Activated CD4-positive, alpha-beta T cell treated with anti-CD3 and anti-CD28 coated beads, Interleukin-2, amount 10 ng/mL, durations not matched to agents 24 days and 14 days (primary cell): ENCODE results near the gene EXOC3. TPM values are rescaled to one million over a fixed set of nuclear protein-coding genes. Genes with fewer than 3 reads are reported as not detected.

ENCODE experiments used
- DNase-seq: peaks from one replicate; pipeline ENCODE4 v3.0.0; 2022
- H3K27ac Mint-ChIP-seq: one replicate; pipeline ENCODE4 v1.8.0; 2022; ENCODE audit warnings: mild to moderate bottlenecking, mixed read lengths
- H3K27me3 Mint-ChIP-seq: one replicate; pipeline ENCODE4 v1.8.0; 2022; ENCODE audit warnings: mixed read lengths
- H3K36me3 Mint-ChIP-seq: one replicate; pipeline ENCODE4 v1.8.0; 2022; ENCODE audit warnings: low read depth, mild to moderate bottlenecking, mixed read lengths
- H3K4me1 Mint-ChIP-seq: one replicate; pipeline ENCODE4 v1.8.0; 2021; ENCODE audit warnings: mixed read lengths
- H3K4me3 Mint-ChIP-seq: one replicate; pipeline ENCODE4 v1.8.0; 2022; ENCODE audit warnings: mild to moderate bottlenecking, moderate library complexity, mixed read lengths
- H3K9me3 Mint-ChIP-seq: one replicate; pipeline ENCODE4 v1.8.0; 2021; ENCODE audit warnings: mixed read lengths
- intact Hi-C: fragments of 100-400 bp; cut with micrococcal nuclease; formaldehyde crosslinking; loops from one replicate; pipeline ENCODE4 v1.15.1; 2023
- total RNA-seq: library from RNA; stranded (reverse); gene quantifications from 2 replicates; pipeline ENCODE4 v1.2.3, GENCODE V29; 2022

EXOC3 gene
- total RNA-seq, 1 donor from 2014 or later, result 64.5 TPM

DNA sequence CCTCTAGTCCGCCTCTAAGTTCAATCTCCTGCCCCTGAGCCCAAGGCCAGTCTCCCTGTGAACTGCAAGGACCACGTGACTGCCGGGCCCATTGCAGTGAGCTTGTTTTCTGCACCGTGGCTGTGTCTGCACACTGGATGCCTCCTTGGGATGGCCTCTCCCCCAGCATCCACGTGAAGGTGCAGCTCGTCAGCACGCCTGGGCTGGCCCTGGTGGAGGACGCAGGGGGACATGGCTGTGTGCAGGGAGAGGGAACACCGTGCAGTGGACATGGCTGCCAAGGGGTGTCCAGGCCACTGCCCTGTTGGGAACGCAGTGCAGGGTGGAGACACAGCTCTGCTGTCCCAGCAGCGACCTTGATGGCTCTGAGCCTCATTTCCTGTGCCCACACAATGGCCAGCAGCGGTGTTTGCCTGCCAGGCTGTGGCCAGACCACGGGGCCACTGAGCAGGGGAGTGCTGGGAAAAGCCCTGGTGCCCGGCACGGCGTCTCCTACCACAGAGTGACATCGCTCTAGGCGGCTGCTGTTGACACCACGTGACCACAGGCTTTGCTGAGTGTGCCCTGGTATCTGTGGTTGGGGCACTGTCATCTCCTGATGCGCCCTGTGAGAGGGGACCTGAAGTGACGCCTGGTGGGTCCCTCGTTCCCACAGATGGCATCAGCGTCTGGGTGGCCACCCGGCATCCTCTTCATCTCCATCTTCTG lies 26.9 kb upstream of the EXOC3 start:
- intact Hi-C loops, result no loop called here
- peaks cover 10% of the 10 kb centered on the region for H3K36me3 Mint-ChIP-seq
- DNase-seq, result no peak
- no peaks in the 10 kb centered on the region for H3K27me3 Mint-ChIP-seq
- H3K4me3 Mint-ChIP-seq, result no peak overlapping the region
- H3K9me3 Mint-ChIP-seq, result no peaks in the 10 kb centered on the region
- H3K4me1 Mint-ChIP-seq, result peaks cover 21% of the 10 kb centered on the region
- H3K27ac Mint-ChIP-seq, result no peak overlapping the region

DNA sequence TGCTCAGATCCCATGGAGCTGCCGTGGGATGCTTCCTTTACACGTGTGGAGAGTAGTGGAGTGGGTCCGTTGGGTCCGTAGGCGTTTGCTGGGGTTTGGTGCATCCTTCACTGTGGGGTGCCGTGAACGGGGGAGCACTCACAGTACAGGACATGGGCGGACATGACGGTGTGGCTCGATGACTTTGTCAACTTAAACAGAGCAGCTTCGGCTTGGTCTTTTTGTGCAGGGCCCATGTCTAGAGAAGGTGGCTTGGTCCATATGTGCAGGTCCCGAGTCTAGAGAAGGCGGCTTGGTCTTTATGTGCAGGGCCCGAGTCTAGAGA lies 26.4 kb upstream of the EXOC3 start:
- H3K36me3 Mint-ChIP-seq, result peaks cover 8% of the 10 kb centered on the region
- intact Hi-C loops, result no loop called here
- H3K4me1 Mint-ChIP-seq, result peaks cover 19% of the 10 kb centered on the region
- no peak overlapping the region for H3K27ac Mint-ChIP-seq
- no peak for DNase-seq
- H3K27me3 Mint-ChIP-seq, result no peaks in the 10 kb centered on the region
- no peaks in the 10 kb centered on the region for H3K9me3 Mint-ChIP-seq
- no peak overlapping the region for H3K4me3 Mint-ChIP-seq

DNA sequence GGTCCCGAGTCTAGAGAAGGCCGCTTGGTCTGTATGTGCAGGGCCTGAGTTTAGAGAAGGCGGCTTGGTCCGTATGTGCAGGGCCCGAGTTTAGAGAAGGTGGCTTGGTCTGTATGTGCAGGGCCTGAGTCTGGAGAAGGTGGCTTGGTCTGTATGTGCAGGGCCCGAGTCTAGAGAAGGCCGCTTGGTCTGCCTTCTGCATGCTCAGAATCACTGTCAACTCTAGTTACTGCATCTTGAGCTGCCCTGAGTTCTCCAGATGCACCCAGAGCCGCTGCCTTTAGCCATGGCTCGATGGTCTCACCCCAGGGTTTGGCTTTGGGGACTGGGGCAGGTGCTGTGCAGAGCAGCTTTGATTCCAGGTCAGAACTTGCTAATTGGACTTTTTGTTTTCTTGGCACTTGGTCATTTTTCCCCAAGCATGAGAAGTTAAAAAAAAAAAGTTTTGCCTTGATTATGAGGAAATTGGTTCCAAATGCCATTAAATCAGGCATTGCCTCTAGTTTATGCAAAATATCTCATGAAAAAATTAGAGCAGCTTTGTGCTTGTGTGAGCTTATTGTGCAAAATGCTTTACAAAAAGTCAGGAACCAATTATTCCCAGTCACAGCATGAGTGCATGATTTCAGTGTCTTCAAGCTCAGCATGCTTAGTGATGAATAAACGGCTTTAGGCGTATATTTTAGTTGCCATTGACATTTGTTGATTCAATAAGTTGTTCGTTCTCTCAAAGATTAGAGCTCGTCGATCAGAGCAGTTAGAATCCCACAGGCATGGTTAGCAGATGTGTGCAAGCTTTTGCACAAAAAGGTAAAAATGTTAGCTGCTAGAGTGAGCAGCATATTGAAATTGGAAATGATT lies 25.4 kb upstream of the EXOC3 start:
- H3K27ac Mint-ChIP-seq, result no peak overlapping the region
- peaks cover 14% of the 10 kb centered on the region for H3K4me1 Mint-ChIP-seq
- no peak for DNase-seq
- intact Hi-C loops, result no loop called here
- no peaks in the 10 kb centered on the region for H3K27me3 Mint-ChIP-seq
- H3K9me3 Mint-ChIP-seq, result no peaks in the 10 kb centered on the region
- peaks cover 5% of the 10 kb centered on the region for H3K36me3 Mint-ChIP-seq
- no peak overlapping the region for H3K4me3 Mint-ChIP-seq

- Mint-ChIP-seq H3K9me3 (no peaks in the 10 kb centered on the region), H3K4me3 (no peak overlapping the region), H3K36me3 (peaks cover 9% of the 10 kb centered on the region), H3K27me3 (no peaks in the 10 kb centered on the region), H3K4me1 (peaks cover 17% of the 10 kb centered on the region), H3K27ac (no peak overlapping the region)
- DNase-seq, result no peak
- intact Hi-C loops, result no loop called here
These were observed 24.5 kb upstream of the EXOC3 start for GRCh38 chr5:418162-419121.

DNA sequence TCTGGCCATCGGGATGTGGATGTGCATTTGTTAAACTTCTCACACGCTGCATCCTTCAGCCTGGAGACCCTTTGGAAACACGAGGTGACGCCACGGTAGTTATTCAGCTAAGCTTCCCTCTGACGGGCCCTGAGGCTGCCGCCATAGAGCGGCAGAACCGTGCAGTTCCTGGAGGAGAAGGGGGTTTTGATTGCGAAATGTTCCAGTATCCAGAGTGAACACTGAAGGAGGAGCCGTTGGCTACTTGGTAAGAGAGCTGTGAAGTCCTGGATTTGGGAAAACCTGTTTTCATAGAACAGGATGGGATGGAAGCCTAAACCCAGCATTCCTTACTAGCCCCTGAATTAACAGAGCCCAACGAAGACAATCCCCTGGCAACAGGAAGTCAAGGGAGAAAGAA lies 23.0 kb upstream of the EXOC3 start:
- H3K4me3 Mint-ChIP-seq, result no peak overlapping the region
- H3K27ac Mint-ChIP-seq, result no peak overlapping the region
- peaks cover 8% of the 10 kb centered on the region for H3K36me3 Mint-ChIP-seq
- H3K9me3 Mint-ChIP-seq, result no peaks in the 10 kb centered on the region
- intact Hi-C loops, result no loop called here
- H3K4me1 Mint-ChIP-seq, result peaks cover 17% of the 10 kb centered on the region
- no peak for DNase-seq
- H3K27me3 Mint-ChIP-seq, result no peaks in the 10 kb centered on the region

DNA sequence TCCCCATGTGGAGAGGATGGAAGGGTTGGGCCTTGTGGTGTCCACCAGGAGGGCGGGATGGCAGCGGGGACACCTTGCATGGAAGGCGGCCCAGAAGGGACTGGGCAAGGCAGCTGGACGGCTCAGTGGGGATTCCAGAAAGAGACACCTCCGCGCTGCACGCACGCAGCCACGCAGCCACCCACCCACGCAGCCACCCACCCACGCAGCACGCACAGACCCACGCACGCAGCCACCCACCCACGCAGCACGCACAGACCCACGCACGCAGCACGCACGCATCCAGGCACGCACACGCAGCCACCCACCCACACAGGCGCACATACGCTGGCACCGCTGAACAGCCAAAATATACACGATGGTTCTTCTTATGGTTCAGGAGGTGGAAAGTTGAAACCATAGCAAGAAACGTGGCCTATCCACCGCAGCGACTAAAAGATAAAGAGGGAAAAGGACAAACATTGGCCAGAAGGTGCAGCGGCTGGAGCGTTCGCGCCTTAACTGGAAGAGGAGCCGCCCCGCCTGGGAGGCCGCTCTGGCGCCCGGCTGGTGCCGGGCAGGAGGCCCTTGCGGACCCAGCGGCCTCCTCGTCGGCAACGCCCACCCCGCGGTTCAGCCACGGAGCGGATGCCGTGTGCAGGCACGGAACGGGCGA lies 22.2 kb upstream of the EXOC3 start:
- Mint-ChIP-seq H3K27me3 (no peaks in the 10 kb centered on the region), H3K9me3 (no peaks in the 10 kb centered on the region), H3K27ac (no peak overlapping the region), H3K36me3 (peaks cover 8% of the 10 kb centered on the region), H3K4me3 (no peak overlapping the region), H3K4me1 (peaks cover 20% of the 10 kb centered on the region)
- DNase-seq, result no peak
- intact Hi-C loops, result no loop called here

DNA sequence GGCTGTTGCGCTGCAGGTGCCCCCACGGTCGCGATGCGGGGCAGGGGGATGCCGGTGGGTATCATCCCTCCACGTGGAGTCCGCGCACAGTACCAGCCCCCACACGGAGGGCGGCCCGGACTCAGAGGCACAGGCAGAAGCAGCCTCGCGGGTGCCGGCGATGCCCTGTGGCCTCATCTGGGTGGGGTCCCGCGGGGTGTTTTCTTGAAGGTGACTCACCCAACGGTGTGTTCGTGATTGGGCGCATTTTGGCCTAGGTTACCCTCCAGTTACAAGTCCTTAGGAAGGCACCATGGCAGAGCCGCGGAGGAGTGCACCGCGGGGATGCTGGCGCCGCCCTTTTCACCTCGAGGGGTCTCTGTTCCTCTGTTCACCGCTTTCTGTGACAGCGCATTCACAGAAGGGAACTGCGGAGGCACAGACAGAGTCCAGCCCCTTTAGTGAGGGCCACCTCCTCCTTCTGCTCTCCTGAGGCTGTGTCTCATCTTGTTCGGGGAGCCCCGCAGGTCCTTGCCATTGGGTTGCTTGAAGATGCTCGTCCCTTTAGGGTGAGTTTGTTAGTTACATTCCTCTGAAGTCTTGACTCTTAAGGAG lies 21.6 kb upstream of the EXOC3 start:
- Mint-ChIP-seq H3K36me3 (peaks cover 10% of the 10 kb centered on the region), H3K4me1 (peaks cover 22% of the 10 kb centered on the region), H3K4me3 (no peak overlapping the region), H3K27ac (no peak overlapping the region), H3K27me3 (no peaks in the 10 kb centered on the region), H3K9me3 (no peaks in the 10 kb centered on the region)
- intact Hi-C loops, result no loop called here
- DNase-seq, result no peak

GRCh38 chr5:421901-422300 lies 21.1 kb upstream of the EXOC3 start:
- no peak for DNase-seq
- Mint-ChIP-seq H3K27ac (peak overlapping the region; percentile 1), H3K4me1 (peaks cover 23% of the 10 kb centered on the region), H3K36me3 (peaks cover 15% of the 10 kb centered on the region), H3K27me3 (no peaks in the 10 kb centered on the region), H3K4me3 (no peak overlapping the region), H3K9me3 (no peaks in the 10 kb centered on the region)
- intact Hi-C loops, result no loop called here

DNA sequence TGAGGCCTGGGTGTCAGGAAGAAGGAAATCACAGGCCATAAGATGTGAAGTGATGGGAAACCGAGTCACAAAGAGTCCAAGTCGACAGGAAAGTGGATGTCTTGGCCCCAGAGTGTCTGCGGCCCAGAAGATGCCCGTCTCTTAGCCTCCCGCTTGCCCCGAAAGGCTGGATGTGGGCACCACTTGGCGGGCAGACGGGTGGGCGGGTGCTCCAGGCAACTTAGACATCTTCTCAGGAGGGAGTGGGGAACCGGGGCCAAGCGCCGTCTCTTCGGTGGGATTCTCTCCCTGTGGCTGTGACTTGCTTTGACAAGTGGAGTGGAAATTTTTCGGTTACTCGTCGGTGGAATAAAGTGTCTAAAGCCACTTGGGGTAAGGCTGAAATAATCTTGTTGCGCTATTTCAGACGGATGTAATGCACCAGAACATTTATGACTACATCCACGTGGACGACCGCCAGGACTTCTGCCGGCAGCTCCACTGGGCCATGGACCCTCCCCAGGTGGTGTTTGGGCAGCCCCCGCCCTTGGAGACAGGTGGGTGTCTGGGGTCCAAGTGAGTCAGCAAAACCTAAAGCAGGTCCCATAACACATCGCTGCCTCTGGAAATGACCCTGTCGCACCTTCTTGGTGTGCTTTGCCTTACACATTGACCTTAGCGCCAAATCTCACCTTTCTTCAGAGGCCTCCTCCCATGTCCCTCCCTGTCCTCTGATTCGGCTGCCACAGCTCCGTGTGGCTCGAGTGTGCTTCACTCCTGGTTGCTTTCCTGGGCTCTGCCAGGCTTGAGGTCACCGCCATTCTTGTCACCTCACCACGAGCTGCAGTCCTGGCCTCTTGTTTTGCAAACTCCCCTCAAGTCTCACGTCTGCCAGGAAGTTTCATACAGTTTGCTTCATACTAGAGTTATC lies 20.4 kb upstream of the EXOC3 start:
- intact Hi-C loops, result no loop called here
- Mint-ChIP-seq H3K27me3 (no peaks in the 10 kb centered on the region), H3K9me3 (no peaks in the 10 kb centered on the region), H3K27ac (peak overlapping the region; percentile 73), H3K4me3 (no peak overlapping the region), H3K4me1 (peaks cover 23% of the 10 kb centered on the region), H3K36me3 (peaks cover 15% of the 10 kb centered on the region)
- no peak for DNase-seq

DNA sequence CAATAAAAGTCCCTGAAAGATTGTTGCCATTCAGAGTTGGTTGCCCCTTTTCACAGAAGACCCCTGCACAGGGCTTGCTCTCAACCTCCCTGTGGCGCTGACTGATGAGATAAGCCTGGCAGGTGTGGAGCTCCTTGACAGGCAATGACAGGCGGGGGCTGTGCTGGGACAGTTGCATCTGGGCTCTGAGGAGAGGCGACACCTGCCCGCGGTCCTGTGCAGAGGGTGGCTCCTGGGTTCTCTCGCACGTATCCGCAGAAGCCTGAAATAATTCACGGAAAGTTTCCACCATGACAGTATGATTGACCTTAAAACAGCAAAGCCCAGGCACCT lies 19.8 kb upstream of the EXOC3 start:
- Mint-ChIP-seq H3K27me3 (no peaks in the 10 kb centered on the region), H3K27ac (peak overlapping the region; percentile 73), H3K9me3 (no peaks in the 10 kb centered on the region), H3K36me3 (peaks cover 18% of the 10 kb centered on the region), H3K4me1 (peaks cover 21% of the 10 kb centered on the region), H3K4me3 (no peak overlapping the region)
- DNase-seq, result no peak
- intact Hi-C loops, result no loop called here

GRCh38 chr5:423626-424261 lies 19.2 kb upstream of the EXOC3 start:
- intact Hi-C loops, result no loop called here
- DNase-seq, result no peak
- Mint-ChIP-seq H3K4me1 (peaks cover 21% of the 10 kb centered on the region), H3K27me3 (no peaks in the 10 kb centered on the region), H3K9me3 (no peaks in the 10 kb centered on the region), H3K36me3 (peaks cover 18% of the 10 kb centered on the region), H3K27ac (peak overlapping the region; percentile 11), H3K4me3 (no peak overlapping the region)
